Esophagus muscularis mucosa (tissue), 4 donors: ENCODE data around the gene SCAF8. TPM values are rescaled to one million over a fixed set of nuclear protein-coding genes. Genes with fewer than 3 reads are reported as not detected.
"Not testable (repeated sequence)": the region's sequence is repeated elsewhere in the genome, so short reads cannot be mapped to it uniquely, and the experiment has no call there.

Experiments used
- DNase-seq: peaks from one replicate; pipeline ENCODE4 v3.0.0-alpha.2; 2017; ENCODE audit errors: extremely low spot score
- H3K27ac ChIP-seq, 4 donors: fragments of 200-600 bp; sonication (generic); replicated peaks in 1 of 4; 1 replicate in 3 of 4; 2 replicates in 1 of 4; pipeline ENCODE4 v1.5.1; 2016 to 2019; ENCODE audit warnings: mild to moderate bottlenecking in 1 of 4
- H3K27me3 ChIP-seq, 4 donors: fragments of 200-600 bp; sonication (generic); one replicate each; pipeline versions ENCODE4 v1.5.1 to v1.6.0; 2016 to 2019
- H3K36me3 ChIP-seq, 4 donors: fragments of 200-600 bp; sonication (generic); one replicate each; pipeline ENCODE4 v1.5.1; 2016 to 2019
- H3K4me1 ChIP-seq, 4 donors: fragments of 200-600 bp; sonication (generic); one replicate each; pipeline ENCODE4 v1.5.1; 2016 to 2019
- H3K4me3 ChIP-seq, 4 donors: fragments of 200-600 bp; sonication (generic); 1 replicate in 2 of 4; 2 replicates in 2 of 4; pipeline ENCODE4 v1.5.1; 2016 to 2019; ENCODE audit warnings: mild to moderate bottlenecking in 4 of 4, moderate library complexity in 1 of 4
- H3K9me3 ChIP-seq, 4 donors: fragments of 200-600 bp; sonication (generic); 1 replicate in 3 of 4; 2 replicates in 1 of 4; pipeline ENCODE4 v1.5.1; 2016 to 2019
- CTCF ChIP-seq, 3 experiments: fragments of 200-600 bp in 2 of 3; fragments of 450-650 bp in 1 of 3; sonication (generic) in 2 of 3; IDR thresholded peaks; one replicate each; pipeline ENCODE4 v1.5.1; 2017 to 2019; ENCODE audit warnings: antibody characterized with exemption in 3 of 3, mild to moderate bottlenecking in 2 of 3, moderate library complexity in 1 of 3
- EP300 ChIP-seq: sonication (generic); formaldehyde crosslinking; IDR thresholded peaks from one replicate; pipeline ENCODE4 v1.6.1; 2017; ENCODE audit warnings: antibody characterized with exemption
- POLR2A ChIP-seq: fragments of 450-650 bp; IDR thresholded peaks from one replicate; pipeline ENCODE4 v1.6.1; 2017; ENCODE audit warnings: antibody characterized with exemption, moderate library complexity, mild to moderate bottlenecking, low read depth
- POLR2AphosphoS5 ChIP-seq, 2 donors: sonication (generic); formaldehyde crosslinking; IDR thresholded peaks; one replicate each; pipeline ENCODE4 v1.6.1; 2017; ENCODE audit warnings: antibody characterized with exemption in 2 of 2
- WGBS: methylation state at CpG from one replicate; pipeline ENCODE4 v1.1.5; 2018; 5-methylcytosine and 5-hydroxymethylcytosine counted together
- intact Hi-C: fragments of 100-400 bp; cut with DNase I; formaldehyde crosslinking; loops from one replicate; pipeline ENCODE4 v1.15.1; 2023
- total RNA-seq, 4 donors: library from RNA; depleted of rRNA; stranded (reverse); fragments of >200 nt; gene quantifications; one replicate each; pipeline versions ENCODE4 v1.1.0 to v1.2.1, GENCODE V29; 2016

Gene SCAF8
- total RNA-seq, 4 donors from 2014 or later = 35.7 to 42.0 (median 38.8) TPM

DNA sequence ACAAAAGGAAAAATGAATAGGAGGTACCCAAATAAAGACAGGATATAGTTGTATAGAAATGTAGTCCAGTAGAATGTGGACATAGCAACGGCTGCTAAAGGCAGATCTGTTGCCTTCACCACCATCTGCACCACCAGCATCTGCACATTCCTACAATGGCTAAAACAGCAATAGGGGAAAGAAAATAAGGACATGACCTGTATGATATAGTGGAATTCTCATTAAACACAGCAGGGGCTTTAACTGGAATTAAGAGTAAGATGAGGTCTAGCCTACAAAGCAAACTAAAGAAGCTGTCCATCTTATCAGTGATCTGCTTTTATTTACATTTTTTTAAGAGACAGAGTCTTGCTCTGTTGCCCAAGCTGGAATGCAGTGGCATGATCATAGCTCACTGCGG lies 26.8 kb upstream of the SCAF8 start:
- H3K9me3 ChIP-seq = no peaks in the 10 kb centered on the region
- H3K36me3 ChIP-seq = no peaks in the 10 kb centered on the region
- TF ChIP-seq EP300 (no peak), POLR2AphosphoS5 (IDR thresholded peaks at IDR 0.05) (no peak), POLR2A (no peak), CTCF (IDR thresholded peaks at IDR 0.05) (no peak)
- H3K4me3 ChIP-seq = no peak overlapping the region
- H3K27ac ChIP-seq = no peak overlapping the region
- DNase-seq = no peak
- intact Hi-C loops = no loop called here
- H3K4me1 ChIP-seq = peaks cover 0 to 14% (median 12%) of the 10 kb centered on the region in 4 donors
- H3K27me3 ChIP-seq = no peaks in the 10 kb centered on the region
- WGBS = 85% methylated on average over 2 of the region's 2 CpGs

DNA sequence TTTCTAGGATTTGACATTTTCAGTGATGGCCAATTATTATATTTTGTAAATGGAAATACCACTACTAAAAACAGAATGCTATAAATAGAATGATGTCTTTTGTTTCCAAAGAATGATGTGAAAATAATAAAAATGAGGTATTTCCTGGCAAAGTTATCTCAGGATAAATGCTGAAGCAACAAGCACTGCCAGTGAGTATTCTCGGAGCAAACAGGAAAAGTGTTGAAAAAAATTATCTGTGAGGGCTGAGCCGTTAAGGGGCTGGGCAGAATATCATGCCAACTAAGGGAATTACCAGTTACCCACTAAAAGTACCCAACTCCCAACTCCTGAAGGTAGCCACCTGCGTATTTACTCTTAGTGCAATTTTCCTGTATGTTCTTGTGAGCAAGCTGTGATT lies 23.6 kb upstream of the SCAF8 start:
- DNase-seq = no peak
- 26% methylated on average over 3 of the region's 3 CpGs for WGBS
- H3K27me3 ChIP-seq = no peaks in the 10 kb centered on the region
- H3K27ac ChIP-seq = no peak overlapping the region
- H3K4me1 ChIP-seq = peaks cover 0 to 14% (median 12%) of the 10 kb centered on the region in 4 donors
- H3K36me3 ChIP-seq = no peaks in the 10 kb centered on the region
- H3K9me3 ChIP-seq = no peaks in the 10 kb centered on the region
- intact Hi-C loops = no loop called here
- no peak overlapping the region for H3K4me3 ChIP-seq
- TF ChIP-seq CTCF (IDR thresholded peaks at IDR 0.05) (no peak), POLR2A (no peak), POLR2AphosphoS5 (IDR thresholded peaks at IDR 0.05) (no peak), EP300 (no peak)

DNA sequence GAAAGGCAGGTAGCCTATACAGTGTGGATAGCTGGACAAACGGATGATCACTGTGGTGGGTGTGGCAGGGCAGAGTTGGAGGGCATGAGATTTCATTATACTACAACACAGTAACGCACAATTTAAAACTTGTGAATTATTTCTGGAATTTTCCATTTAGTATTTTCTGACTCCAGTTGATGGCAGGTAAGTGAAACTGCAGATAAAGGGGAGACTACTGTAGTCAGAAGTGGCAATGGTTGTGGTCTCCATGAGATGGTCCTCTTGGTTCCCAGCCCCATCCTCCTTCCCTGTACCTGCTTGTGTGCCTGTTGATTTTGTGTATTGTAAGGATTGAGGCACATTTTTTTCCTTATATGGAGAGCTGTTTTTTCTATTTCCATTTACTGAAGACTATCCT lies 22.5 kb upstream of the SCAF8 start:
- H3K9me3 ChIP-seq = no peaks in the 10 kb centered on the region
- intact Hi-C loops = no loop called here
- no peaks in the 10 kb centered on the region for H3K27me3 ChIP-seq
- H3K4me1 ChIP-seq = peaks cover 0 to 14% (median 12%) of the 10 kb centered on the region in 4 donors
- 94% methylated on average over 2 of the region's 2 CpGs for WGBS
- no peaks in the 10 kb centered on the region for H3K36me3 ChIP-seq
- H3K27ac ChIP-seq = no peak overlapping the region
- TF ChIP-seq CTCF (IDR thresholded peaks at IDR 0.05) (no peak), POLR2A (no peak), POLR2AphosphoS5 (IDR thresholded peaks at IDR 0.05) (no peak), EP300 (no peak)
- DNase-seq = no peak
- H3K4me3 ChIP-seq = no peak overlapping the region

GRCh38 chr6:154715446-154715845 lies 17.8 kb upstream of the SCAF8 start:
- no peak for DNase-seq
- Histone ChIP-seq H3K9me3 (peaks cover 0 to 5% (median 1%) of the 10 kb centered on the region in 4 donors), H3K4me3 (no peak overlapping the region), H3K27me3 (no peaks in the 10 kb centered on the region), H3K4me1 (no peaks in the 10 kb centered on the region), H3K36me3 (no peaks in the 10 kb centered on the region), H3K27ac (no peak overlapping the region)
- TF ChIP-seq POLR2A (no peak), POLR2AphosphoS5 (IDR thresholded peaks at IDR 0.05) (no peak), EP300 (no peak), CTCF (IDR thresholded peaks at IDR 0.05) (no peak)
- intact Hi-C loops = no loop called here
- WGBS = 85% methylated on average over 1 of the region's 1 CpG

GRCh38 chr6:154716350-154716749 lies 16.9 kb upstream of the SCAF8 start:
- intact Hi-C loops, DNase-seq, H3K9me3 ChIP-seq, H3K36me3 ChIP-seq, H3K4me1 ChIP-seq, H3K27me3 ChIP-seq, H3K4me3 ChIP-seq, H3K27ac ChIP-seq: not testable (repeated sequence)
- 80% methylated on average over 8 of the region's 8 CpGs for WGBS
